Erythroblast (primary cell): Measurements from ENCODE around the gene PLA2R1.

ENCODE experiments used
- GATA1 ChIP-seq: IDR thresholded peaks from 2 replicates; pipeline ENCODE4 v1.6.1; 2011; ENCODE audit warnings: low read depth, mild to moderate bottlenecking, control low read depth, low read length, moderate library complexity
- POLR2A ChIP-seq: IDR thresholded peaks from 2 replicates; pipeline ENCODE4 v1.6.1; 2011; ENCODE audit warnings: mild to moderate bottlenecking, low read length

DNA sequence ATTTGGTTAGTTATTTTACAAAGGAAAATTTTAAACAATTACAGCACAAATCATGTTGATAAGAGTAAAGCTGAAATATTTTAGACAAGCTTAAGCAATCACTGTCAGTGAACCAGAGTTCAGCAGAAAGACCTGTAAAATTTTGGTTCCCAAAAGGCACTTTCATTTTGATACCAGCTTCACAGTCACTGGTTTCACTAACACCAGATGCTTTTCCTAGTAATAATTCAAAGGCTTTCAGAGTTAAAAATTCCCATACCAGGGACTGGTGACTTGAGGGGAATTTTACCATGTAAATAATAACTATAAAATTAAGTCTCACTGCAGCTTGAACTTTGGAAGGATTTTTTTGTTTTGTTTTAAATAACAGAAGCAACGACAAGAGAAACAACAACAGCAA is 162.1 kb downstream of the PLA2R1 start:
- TF ChIP-seq POLR2A (no peak), GATA1 (no peak)
